GM18517 (cell line): ENCODE measurements around the gene PFN4.

ENCODE experiments used
- ATAC-seq: cut with Tn5 transposase; IDR thresholded peaks from one replicate; pipeline ENCODE4 v1.9.1; 2021; ENCODE audit warnings: mild to moderate bottlenecking, moderate library complexity; ENCODE audit not compliant: unreplicated experiment

Gene PFN4

GRCh38 chr2:24082787-24083566, 40.2 kb downstream of the PFN4 start:
- ATAC-seq = no peak

DNA sequence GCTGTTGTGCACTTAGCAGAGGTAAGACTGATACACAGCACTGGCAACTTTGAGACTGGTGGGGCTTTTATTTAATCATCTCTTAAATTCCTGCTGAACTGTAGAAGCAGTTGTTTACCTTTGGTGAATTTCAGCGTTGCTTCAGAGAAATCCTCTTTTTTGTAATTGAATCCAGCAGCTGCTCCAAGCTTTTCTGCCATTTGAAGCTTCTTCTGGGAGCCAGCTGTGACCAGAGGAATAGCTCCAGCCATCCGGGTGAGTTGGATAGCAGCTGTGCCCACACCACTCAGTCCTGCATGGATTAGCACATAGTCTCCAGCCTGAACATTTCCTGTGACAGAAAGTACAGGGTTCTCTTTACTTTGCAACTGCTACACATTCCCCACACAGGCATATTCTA, 42.4 kb downstream of the PFN4 start:
- ATAC-seq = no peak

DNA sequence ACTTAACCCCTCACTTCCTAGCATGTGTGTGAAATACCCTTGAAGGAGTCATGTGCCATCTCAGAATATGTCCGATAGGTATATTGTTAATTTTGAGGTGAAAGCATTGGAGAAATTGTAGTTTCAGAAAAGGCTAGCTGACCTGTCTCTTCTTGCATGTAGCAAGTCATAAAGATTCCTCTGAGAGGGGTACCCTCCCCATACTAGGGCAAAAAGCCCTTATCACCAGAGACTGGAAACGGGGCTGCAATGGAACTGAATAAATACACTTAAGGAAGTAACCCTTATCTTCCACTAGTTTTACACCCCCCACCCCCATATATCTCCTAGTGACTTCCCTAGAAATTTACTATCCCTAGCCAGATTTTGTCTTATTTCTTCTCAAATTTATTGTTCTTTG, 45.3 kb downstream of the PFN4 start:
- no peak for ATAC-seq

DNA sequence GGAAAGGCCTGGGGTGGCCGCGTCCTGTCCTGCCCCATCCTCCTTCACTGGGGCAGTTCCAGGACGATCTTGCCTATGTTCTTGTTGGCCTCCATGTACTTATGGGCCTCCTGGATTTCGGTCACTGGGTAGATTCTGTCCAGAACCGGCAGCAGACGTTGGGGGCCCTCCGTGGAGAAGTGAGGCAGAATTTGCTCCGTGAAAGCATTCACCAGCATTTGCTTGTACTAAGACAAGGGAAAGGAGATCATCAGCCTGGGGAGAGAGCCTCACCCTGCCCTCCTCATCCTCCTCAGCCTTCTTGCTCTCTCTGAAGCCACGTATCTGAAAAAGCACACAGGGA, 45.6 kb downstream of the PFN4 start:
- no peak for ATAC-seq

- no peak for ATAC-seq
These were observed 46.1 kb downstream of the PFN4 start for GRCh38 chr2:24076849-24077534.

- ATAC-seq = peak; percentile 95
These were observed 47.0 kb downstream of the PFN4 start, which contains the start of gene SF3B6 for GRCh38 chr2:24075915-24076848. SF3B6 (minus strand) TSS chr2:24076326; CDS start chr2:24076229, 97 bp downstream.

DNA sequence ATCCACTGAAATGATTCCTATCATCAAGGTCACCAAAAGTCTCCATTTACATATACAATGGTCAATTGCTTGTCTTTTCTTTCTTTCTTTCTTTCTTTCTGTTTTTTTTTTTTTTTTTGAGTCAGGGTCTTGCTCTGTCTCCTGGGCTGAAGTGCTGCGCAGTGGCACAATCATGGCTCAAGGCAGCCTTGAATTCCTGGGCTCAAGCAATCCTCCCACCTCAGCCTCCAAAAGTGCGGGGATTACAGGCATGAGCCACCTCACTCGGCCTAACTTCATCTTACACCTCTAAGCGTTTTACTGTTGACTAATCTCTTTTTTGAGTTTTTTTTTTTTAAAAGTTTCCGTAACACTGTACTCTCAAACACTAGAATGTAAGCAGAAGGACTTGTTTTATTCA, 47.9 kb downstream of the PFN4 start:
- no peak for ATAC-seq

DNA sequence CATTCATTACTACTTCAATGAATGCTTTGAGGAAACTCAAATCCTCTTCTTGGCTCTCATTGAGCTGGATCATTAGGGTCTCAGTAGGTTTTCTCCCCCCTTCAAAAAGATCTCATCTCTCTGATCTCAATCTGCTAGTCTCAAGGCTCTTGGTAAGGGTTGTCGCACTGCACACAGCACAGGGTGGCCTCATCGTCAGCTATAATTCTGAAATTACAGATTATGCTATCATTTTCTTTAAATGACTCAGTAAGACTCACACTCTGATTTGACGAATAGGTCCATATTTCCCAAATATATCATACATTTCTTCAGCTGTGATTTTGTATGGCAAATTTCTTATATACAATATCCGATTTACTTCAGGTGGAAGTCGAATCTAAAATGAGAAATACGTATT, 49.3 kb downstream of the PFN4 start:
- ATAC-seq = no peak

- ATAC-seq = no peak
These were observed 50.9 kb downstream of the PFN4 start for GRCh38 chr2:24072259-24072658.

- ATAC-seq = no peak
These were observed 57.8 kb downstream of the PFN4 start for GRCh38 chr2:24065341-24065740.
